ENCODE measurements around the gene UBL3.

Gene UBL3

GRCh38 chr13:29859971-29860370, 9.6 kb upstream of the UBL3 start:
- no peak for DNase-seq
- in situ Hi-C loops (cut with HindIII; ENCODE audit: low pct_ligation_motif_present, low pct_unique_long_range_greater_than_20kb, low sequenced_read_pairs) = no loop called here

GRCh38 chr13:29858667-29859066, 8.2 kb upstream of the UBL3 start:
- in situ Hi-C loops (cut with HindIII; ENCODE audit: low pct_ligation_motif_present, low pct_unique_long_range_greater_than_20kb, low sequenced_read_pairs) = no loop called here
- DNase-seq = no peak

DNA sequence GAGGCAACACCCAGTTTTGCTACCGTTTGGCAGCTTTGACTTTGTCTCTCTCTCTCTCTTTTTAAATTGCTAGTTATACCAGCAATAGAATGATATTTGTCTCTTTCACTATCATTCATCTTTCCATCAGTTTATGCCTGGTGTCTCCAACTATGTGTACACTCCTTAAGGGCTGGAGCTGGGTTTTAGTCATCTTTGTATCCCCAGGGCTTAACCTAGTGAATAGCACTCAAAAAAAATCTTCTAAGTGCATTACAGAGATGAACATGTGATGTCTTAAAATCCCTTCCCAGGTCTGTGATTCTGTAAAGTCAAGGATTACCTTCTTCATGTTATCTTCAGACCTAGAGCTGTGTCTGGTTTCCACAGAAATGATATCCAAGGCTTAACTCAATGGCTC, 7.8 kb upstream of the UBL3 start:
- in situ Hi-C loops (cut with HindIII; ENCODE audit: low pct_ligation_motif_present, low pct_unique_long_range_greater_than_20kb, low sequenced_read_pairs) = no loop called here
- DNase-seq = no peak

- DNase-seq = no peak
- in situ Hi-C loops (cut with HindIII; ENCODE audit: low pct_ligation_motif_present, low pct_unique_long_range_greater_than_20kb, low sequenced_read_pairs) = no loop called here
Measured at GRCh38 chr13:29857085-29857484, 6.7 kb upstream of the UBL3 start.

GRCh38 chr13:29856426-29856825, 6.0 kb upstream of the UBL3 start:
- DNase-seq = no peak
- in situ Hi-C loops (cut with HindIII; ENCODE audit: low pct_ligation_motif_present, low pct_unique_long_range_greater_than_20kb, low sequenced_read_pairs) = no loop called here

DNA sequence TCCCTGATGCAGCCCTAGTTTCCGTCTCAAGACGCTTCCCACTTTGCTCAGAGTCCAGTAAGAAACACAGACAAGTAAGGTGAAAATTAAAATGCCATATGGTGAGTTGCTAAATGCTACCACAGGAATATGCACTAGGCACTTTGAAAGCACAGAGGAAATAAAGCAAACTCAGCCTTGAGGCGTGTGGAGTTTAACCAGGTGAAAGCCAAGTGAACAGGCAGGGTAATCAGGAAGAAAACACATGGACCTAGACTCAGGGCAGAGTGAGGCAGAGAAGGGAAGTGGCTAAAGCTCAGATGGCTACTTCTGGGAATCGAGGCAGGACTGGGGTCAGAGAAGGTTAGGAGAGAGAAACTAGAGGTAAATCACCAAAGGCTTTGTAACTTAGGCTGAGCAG, 5.4 kb upstream of the UBL3 start:
- in situ Hi-C loops (cut with HindIII; ENCODE audit: low pct_ligation_motif_present, low pct_unique_long_range_greater_than_20kb, low sequenced_read_pairs) = no loop called here
- no peak for DNase-seq

DNA sequence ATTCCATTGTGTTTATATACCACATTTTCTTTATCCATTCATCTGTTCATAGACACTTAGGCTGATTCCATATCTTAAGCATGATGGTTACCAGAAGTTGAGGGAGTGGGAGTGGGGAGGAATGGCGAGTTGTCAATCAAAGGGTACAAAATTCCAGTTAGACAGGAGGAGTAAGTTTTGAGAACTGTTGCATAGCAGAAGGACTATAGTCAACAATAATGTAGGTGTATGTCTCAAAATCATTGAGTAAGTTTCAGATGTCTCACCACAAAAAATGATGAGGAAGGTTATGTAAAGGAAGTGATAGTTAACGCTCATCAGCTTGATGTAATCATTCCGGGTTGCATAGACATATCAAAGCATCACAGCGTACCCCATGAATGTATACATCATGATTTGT, 4.6 kb upstream of the UBL3 start:
- DNase-seq = no peak

DNA sequence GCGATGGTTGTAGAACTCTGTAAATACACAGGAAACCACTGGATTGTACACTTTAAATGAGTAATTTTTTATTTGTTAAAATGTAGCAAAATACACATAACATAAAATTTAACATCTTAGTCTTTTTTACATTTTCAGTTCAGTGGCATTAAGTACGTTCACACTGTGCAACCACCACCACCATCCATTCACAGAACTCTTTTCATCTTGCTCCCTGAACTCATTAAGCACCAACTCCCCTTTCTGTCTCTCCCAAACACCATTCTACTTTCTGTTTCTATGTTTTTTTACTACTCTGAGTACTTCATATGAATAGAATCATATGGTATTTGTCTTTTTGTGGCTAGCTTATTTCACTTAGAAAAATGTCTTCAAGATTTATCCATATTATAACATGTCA, 2.7 kb upstream of the UBL3 start:
- DNase-seq = no peak
- in situ Hi-C loops (cut with HindIII; ENCODE audit: low pct_ligation_motif_present, low pct_unique_long_range_greater_than_20kb, low sequenced_read_pairs) = no loop called here

More for the DNA sequence above, 4.6 kb upstream of the UBL3 start:
- in situ Hi-C loops (cut with HindIII; ENCODE audit: low pct_ligation_motif_present, low pct_unique_long_range_greater_than_20kb, low sequenced_read_pairs) = no loop called here

- in situ Hi-C loops (cut with HindIII; ENCODE audit: low pct_ligation_motif_present, low pct_unique_long_range_greater_than_20kb, low sequenced_read_pairs) = no loop called here
- no peak for DNase-seq
Measured at GRCh38 chr13:29852472-29853054, 2.1 kb upstream of the UBL3 start.

GRCh38 chr13:29849731-29850212, 645 bp downstream of the UBL3 start:
- DNase-seq = peak; percentile 63
- in situ Hi-C loops (cut with HindIII; ENCODE audit: low pct_ligation_motif_present, low pct_unique_long_range_greater_than_20kb, low sequenced_read_pairs) = no loop called here

- in situ Hi-C loops (cut with HindIII; ENCODE audit: low pct_ligation_motif_present, low pct_unique_long_range_greater_than_20kb, low sequenced_read_pairs) = no loop called here
- peak; percentile 35 for DNase-seq
Measured at GRCh38 chr13:29849071-29849631, 1.3 kb downstream of the UBL3 start.

DNA sequence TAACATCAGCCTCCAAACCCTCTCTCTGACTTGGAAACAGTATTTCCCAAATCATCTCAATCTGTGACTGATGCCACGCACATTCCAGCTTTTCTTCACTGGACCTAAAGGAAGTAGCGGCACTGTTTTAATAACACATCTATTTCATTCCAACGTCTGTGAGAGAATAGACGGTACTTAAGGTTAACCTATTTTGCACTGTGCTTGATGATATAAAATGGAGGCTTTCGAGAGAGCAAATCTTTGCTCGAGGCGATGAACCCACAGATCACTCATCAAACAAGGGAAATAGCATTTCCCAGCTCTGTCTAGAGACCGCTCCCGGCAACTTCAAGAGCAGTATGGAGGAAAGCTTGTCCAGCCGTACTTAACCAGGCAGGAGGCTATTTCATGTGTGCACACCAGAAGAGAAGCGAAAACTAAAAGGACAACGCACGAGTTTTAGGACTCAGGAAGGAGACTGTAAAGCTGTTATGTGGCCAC, 2.9 kb downstream of the UBL3 start:
- in situ Hi-C loops (cut with HindIII; ENCODE audit: low pct_ligation_motif_present, low pct_unique_long_range_greater_than_20kb, low sequenced_read_pairs) = no loop called here
- DNase-seq = peak; percentile 43

GRCh38 chr13:29846475-29847256, 3.8 kb downstream of the UBL3 start:
- in situ Hi-C loops (cut with HindIII; ENCODE audit: low pct_ligation_motif_present, low pct_unique_long_range_greater_than_20kb, low sequenced_read_pairs) = no loop called here
- DNase-seq = no peak

DNA sequence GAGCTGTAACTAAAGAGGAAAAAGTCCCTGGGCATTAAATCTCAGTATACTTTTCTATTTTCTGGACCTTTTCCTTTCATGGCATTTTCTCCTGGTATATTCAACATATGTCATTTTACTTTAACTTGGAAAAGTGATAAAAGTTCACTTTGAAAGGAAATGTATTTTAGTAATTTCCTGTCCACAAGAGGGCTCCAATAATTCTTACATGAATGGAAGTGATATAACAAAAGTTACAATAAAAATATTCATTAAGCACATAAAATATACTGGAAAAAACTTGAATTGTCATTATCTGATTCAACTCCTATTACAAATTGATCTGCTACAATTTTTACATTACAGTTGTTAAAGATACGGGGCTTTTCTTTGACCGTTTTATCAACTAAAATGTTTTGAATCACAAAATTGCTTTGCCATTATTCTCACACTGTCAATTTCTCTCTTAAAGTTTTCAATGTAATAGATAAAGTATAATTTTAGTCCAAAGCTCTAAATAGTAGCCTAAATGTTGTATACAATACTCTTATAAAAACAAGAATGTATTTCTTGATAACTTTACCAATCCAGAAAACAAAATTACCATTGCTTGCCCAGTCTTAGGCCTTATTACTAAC, 4.9 kb downstream of the UBL3 start:
- DNase-seq = peak; percentile 39
- in situ Hi-C loops (cut with HindIII; ENCODE audit: low pct_ligation_motif_present, low pct_unique_long_range_greater_than_20kb, low sequenced_read_pairs) = no loop called here

GRCh38 chr13:29844441-29844840, 6.0 kb downstream of the UBL3 start:
- peak; percentile 25 for DNase-seq
- in situ Hi-C loops (cut with HindIII; ENCODE audit: low pct_ligation_motif_present, low pct_unique_long_range_greater_than_20kb, low sequenced_read_pairs) = no loop called here

GRCh38 chr13:29840585-29840984, 9.8 kb downstream of the UBL3 start:
- in situ Hi-C loops (cut with HindIII; ENCODE audit: low pct_ligation_motif_present, low pct_unique_long_range_greater_than_20kb, low sequenced_read_pairs) = no loop called here
- DNase-seq = no peak

- in situ Hi-C loops (cut with HindIII; ENCODE audit: low pct_ligation_motif_present, low pct_unique_long_range_greater_than_20kb, low sequenced_read_pairs) = no loop called here
- no peak for DNase-seq
Measured at GRCh38 chr13:29835280-29836061, 14.9 kb downstream of the UBL3 start.

GRCh38 chr13:29832761-29833298, 17.6 kb downstream of the UBL3 start:
- no peak for DNase-seq
- in situ Hi-C loops (cut with HindIII; ENCODE audit: low pct_ligation_motif_present, low pct_unique_long_range_greater_than_20kb, low sequenced_read_pairs) = no loop called here
